IPS-15b (cell line): Measurements from ENCODE around the gene CFAP68.

Experiments
- H3K27me3 ChIP-seq: one replicate; pipeline ENCODE4 v1.6.1; 2013; ENCODE audit warnings: low read length; ENCODE audit not compliant: control insufficient read depth, insufficient read depth
- H3K36me3 ChIP-seq: one replicate; pipeline ENCODE4 v1.6.1; 2013; ENCODE audit warnings: low read length; ENCODE audit not compliant: control insufficient read depth, insufficient read depth
- H3K4me1 ChIP-seq: one replicate; pipeline ENCODE4 v1.6.1; 2013; ENCODE audit warnings: mild to moderate bottlenecking, low read length; ENCODE audit not compliant: control insufficient read depth, insufficient read depth
- H3K4me3 ChIP-seq: one replicate; pipeline ENCODE4 v1.5.1; 2013; ENCODE audit warnings: low read depth, low read length
- H3K9ac ChIP-seq: one replicate; pipeline ENCODE4 v1.6.1; 2013; ENCODE audit warnings: low read depth, mild to moderate bottlenecking, low read length
- H3K9me3 ChIP-seq: one replicate; pipeline ENCODE4 v1.6.1; 2013; ENCODE audit warnings: mild to moderate bottlenecking, low read length; ENCODE audit not compliant: control insufficient read depth, insufficient read depth

The CFAP68 gene, protein sequence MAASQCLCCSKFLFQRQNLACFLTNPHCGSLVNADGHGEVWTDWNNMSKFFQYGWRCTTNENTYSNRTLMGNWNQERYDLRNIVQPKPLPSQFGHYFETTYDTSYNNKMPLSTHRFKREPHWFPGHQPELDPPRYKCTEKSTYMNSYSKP

DNA sequence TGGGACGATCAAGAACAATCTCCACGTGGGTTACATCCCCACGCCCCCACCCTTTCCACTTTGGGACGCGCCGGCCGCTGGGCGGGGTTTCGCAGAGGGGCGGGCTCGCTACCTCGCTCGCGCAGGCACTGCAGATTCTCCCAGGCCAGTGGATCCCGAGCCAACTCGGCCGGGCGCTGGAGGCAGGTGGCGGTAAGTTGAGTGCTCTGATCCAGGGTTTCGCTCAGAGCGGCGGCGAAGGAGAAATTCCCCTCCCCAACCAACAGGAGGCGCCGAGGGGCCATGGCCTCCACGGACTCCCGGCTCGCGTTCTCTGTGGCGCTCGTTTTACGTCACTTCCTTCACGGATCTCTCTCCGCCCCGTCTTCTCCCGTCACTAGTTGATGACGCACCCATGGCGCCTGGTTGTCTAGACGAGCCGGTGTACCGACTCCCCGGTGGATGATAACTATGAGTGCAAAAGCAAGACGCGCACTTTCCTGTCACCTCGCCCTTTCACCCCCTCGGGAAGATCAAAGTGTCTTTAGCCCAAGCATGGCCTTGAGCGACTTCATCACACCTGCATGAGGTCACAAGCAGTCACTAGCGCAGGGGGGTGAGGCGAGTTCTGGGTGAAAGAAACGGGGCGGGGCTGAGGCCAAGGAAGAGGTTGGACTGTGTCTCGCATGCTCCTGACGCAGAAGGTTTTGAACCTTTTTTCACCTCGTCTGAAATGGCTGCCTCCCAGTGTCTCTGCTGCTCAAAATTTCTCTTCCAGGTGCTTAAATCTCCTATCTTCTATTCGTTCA is at the start of gene CFAP68, which contains the start of gene FDXACB1:
CFAP68 (plus strand) TSS at position 693 of the 788 bp plus-strand sequence; CDS start at position 713, 20 bp downstream.
FDXACB1 (minus strand) TSS at position 317 of the 788 bp plus-strand sequence; CDS start at position 284, 33 bp downstream.
- Histone ChIP-seq H3K9ac (peak within 1 kb of the TSS; percentile 67), H3K4me3 (peak within 1 kb of the TSS; percentile 78), H3K9me3 (no peaks in the 10 kb centered on the region), H3K4me1 (no peaks in the 10 kb centered on the region), H3K36me3 (no peaks in the 10 kb centered on the region), H3K27me3 (no peaks in the 10 kb centered on the region)

DNA sequence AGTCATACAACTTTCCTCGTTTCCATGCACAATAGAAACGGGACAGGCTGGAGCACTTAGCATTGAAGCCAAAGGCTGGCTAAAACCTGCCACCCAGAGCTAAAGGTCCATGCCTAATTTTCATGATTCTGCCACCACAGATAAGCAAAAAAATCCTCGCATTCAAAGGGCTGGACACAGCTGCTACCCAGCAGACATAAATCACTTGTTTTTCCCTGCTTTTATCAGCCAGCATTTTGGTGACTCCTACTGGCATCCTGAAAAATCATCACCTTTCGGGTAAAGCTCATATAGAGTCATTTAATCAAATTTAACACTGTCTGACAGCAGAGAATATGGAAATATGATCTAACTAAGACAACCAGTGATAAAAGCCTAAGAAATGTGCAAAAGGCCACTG is 45.8 kb upstream of the CFAP68 start:
- Histone ChIP-seq H3K4me1 (no peaks in the 10 kb centered on the region), H3K4me3 (no peak overlapping the region), H3K9me3 (no peaks in the 10 kb centered on the region), H3K27me3 (no peaks in the 10 kb centered on the region), H3K36me3 (no peaks in the 10 kb centered on the region), H3K9ac (no peak overlapping the region)

DNA sequence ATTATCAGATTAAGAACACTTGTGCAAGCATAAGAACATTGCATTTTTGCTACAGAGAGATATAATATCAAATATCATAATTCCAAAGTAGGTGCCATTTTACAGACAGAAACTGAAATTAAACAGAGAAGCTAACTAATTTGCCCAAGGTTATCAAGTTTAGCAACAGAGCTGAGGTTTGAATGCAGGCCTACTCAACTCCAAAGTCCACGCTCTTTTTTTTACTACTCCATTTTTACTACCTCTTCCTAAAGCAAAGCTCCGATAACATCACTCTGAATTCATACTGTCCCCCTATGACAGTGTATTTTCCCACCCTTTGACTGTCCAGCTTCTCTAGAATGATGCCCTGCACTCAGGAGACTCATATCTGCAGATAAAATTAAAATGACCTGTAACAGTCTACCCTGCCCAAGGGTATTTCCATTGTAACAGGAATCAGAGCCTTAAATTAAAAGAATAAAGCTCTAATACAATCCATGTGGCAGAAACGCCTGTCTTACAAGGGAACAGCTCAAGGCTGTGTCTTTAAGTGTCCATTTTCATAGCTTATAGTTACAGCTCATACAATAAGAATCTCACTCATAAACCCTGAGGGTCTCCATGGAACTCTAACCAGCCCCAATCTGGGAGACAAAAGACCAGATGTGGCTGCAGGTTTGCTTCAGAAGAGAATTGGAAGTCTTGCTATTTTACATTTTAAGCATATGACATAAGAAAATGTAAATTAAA is 44.7 kb upstream of the CFAP68 start:
- H3K9ac ChIP-seq: no peak overlapping the region
- H3K4me1 ChIP-seq: no peaks in the 10 kb centered on the region
- H3K27me3 ChIP-seq: no peaks in the 10 kb centered on the region
- no peak overlapping the region for H3K4me3 ChIP-seq
- no peaks in the 10 kb centered on the region for H3K9me3 ChIP-seq
- H3K36me3 ChIP-seq: no peaks in the 10 kb centered on the region

DNA sequence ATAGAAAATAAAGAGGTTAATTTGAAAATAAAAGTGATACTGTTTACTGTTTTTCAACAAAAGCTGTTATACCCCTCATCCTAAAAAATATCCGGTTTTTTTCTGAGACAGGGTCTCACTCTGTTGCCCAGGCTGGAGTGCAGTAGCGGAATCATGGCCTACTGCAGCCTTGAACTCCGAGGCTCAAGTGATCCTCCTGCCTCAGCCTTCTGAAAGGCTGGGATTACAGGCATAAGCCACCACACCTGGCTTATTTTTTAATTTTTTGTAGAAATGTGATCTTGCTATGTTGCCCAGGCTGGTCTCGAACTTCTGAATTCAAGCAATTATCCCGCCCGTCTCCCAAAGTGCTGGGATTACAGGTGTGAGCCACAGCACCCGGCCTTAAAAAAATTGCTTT is 43.7 kb upstream of the CFAP68 start:
- no peak overlapping the region for H3K9ac ChIP-seq
- H3K36me3 ChIP-seq: no peaks in the 10 kb centered on the region
- no peaks in the 10 kb centered on the region for H3K9me3 ChIP-seq
- no peaks in the 10 kb centered on the region for H3K4me1 ChIP-seq
- no peak overlapping the region for H3K4me3 ChIP-seq
- no peaks in the 10 kb centered on the region for H3K27me3 ChIP-seq

DNA sequence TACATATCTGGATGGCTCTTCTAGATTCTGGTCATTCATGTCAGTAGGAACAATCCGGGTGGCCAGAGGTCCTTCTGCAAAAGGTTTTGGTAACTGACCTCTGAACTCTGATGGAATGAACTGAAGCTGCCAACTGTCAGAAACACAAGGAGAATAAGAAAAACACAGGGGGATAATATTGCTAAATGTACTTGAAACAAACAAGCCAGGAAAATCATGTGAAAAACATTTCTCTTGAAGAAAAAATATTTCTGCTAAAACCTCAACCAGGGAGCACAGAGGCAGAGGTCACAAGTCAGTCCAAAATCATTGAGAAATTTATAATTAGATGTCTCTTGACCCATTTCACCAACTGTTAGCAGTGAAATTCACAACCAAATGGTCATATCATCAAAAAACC is 43.2 kb upstream of the CFAP68 start:
- Histone ChIP-seq H3K4me1 (no peaks in the 10 kb centered on the region), H3K9me3 (no peaks in the 10 kb centered on the region), H3K36me3 (no peaks in the 10 kb centered on the region), H3K27me3 (no peaks in the 10 kb centered on the region), H3K4me3 (no peak overlapping the region), H3K9ac (no peak overlapping the region)

DNA sequence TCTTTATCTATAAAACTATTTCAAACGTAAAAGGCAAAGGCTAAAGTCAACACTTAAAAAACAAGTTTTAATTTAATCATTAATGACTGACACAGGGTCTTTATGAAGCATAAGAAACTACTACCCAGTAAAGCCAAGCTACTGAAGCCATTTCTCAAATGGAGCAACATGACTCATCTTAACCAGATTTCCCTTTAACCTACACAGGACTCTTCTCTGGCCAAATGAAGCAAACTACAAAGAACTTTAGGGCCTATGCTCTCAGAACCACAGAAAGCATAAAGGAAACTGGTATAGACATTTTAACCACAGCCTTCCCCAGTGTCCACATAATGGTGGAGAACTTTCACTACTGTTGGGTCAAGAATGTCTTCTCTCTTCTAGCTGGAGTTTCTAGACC is 42.6 kb upstream of the CFAP68 start:
- Histone ChIP-seq H3K4me3 (no peak overlapping the region), H3K27me3 (no peaks in the 10 kb centered on the region), H3K4me1 (no peaks in the 10 kb centered on the region), H3K9ac (no peak overlapping the region), H3K9me3 (no peaks in the 10 kb centered on the region), H3K36me3 (no peaks in the 10 kb centered on the region)

DNA sequence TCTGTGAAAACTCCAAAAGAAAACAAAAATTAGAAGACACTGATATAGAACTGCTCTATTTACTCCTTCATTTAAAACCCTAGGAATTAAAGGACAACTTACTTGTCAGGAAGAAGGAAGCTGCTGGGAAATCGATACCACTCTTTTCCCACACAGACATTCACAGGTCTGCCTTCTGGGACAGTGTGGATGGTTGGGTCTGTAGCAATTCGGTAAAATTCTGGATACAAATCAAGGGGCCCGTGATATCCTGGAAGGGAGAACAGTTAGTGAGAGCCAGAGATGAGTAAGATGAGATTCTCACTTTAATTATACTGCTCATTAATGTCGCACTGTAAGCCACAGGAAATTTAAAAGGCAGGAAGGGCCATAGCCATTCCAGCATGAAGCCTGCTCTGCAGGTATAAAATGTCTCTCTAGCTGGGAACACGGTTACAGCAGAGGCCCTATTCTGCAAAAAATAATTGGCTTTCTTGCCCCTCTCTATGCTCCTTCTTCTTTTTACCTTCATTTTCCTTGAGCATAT is 41.9 kb upstream of the CFAP68 start:
- Histone ChIP-seq H3K27me3 (no peaks in the 10 kb centered on the region), H3K4me3 (no peak overlapping the region), H3K4me1 (no peaks in the 10 kb centered on the region), H3K9me3 (no peaks in the 10 kb centered on the region), H3K9ac (no peak overlapping the region), H3K36me3 (no peaks in the 10 kb centered on the region)

DNA sequence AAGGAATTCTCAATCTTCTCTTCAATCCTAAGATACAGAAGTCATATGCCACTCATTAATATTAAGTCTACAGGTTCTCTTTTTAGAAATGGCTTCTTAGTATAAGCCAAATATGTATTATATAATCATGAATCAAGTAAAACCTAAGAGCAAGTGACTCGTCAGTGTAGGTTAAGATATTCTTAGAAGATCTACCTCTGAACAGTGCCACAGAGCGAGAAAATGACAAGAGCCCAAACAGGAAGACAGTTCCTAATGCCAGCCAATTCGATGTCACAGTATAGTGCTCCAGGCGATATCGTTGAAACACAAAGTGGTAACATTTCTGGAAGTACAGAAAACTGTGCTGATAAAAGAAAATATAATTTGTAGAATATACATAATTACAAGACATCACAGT is 41.3 kb upstream of the CFAP68 start:
- Histone ChIP-seq H3K9me3 (no peaks in the 10 kb centered on the region), H3K4me1 (no peaks in the 10 kb centered on the region), H3K4me3 (no peak overlapping the region), H3K27me3 (no peaks in the 10 kb centered on the region), H3K9ac (no peak overlapping the region), H3K36me3 (no peaks in the 10 kb centered on the region)

DNA sequence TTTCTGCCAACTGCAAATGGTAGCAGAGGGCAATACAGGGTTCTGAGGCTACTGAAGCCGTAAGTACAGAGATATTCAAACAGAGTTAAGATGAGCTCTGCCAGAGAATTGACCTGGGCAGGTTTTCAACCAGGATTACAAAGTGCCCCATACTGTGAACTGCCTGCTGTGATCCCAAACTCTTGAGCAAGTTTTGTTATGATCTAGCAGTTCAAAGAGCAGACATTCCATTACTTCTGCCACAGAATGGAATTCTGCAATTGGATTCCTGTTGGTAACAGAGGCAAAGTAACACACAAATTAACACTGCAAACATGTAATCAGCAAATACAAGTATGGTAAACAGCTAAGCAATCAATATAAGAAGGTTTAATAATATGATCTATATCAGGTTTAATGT is 39.2 kb upstream of the CFAP68 start:
- no peaks in the 10 kb centered on the region for H3K36me3 ChIP-seq
- H3K9ac ChIP-seq: no peak overlapping the region
- H3K27me3 ChIP-seq: no peaks in the 10 kb centered on the region
- H3K9me3 ChIP-seq: no peaks in the 10 kb centered on the region
- H3K4me1 ChIP-seq: no peaks in the 10 kb centered on the region
- no peak overlapping the region for H3K4me3 ChIP-seq

DNA sequence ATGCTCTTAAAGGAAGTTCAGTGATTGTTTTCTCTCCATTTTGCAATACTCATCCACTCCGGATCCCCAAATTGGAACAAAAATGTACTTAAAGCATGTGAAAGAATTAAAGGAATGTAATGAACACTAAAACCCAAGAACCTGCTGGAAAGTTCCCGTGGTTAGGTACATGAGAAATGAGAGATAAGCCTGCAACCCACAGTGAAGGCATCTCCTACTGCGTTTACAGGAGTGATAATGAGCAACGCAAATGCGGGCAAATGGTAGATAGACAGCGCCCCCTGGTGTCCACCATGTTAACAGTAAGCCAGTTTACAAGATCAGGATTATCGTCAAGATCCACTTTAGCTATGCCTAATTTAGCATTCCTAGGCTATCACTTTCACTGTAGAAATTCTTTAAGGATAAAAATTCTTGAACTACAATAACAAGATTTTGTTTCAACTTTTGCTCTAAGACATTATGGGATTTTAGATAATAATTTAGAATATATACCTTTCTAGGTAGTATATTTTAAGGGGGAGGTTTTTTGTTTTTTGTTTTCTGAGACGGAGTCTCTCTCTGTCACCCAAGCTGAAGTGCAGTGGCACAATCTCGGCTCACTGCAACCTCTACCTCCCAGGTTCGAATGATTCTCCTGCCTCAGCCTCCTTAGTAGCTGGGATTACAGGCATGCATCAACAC is 37.8 kb upstream of the CFAP68 start:
- Histone ChIP-seq H3K9me3 (no peaks in the 10 kb centered on the region), H3K4me3 (no peak overlapping the region), H3K27me3 (no peaks in the 10 kb centered on the region), H3K9ac (no peak overlapping the region), H3K36me3 (no peaks in the 10 kb centered on the region), H3K4me1 (no peaks in the 10 kb centered on the region)

DNA sequence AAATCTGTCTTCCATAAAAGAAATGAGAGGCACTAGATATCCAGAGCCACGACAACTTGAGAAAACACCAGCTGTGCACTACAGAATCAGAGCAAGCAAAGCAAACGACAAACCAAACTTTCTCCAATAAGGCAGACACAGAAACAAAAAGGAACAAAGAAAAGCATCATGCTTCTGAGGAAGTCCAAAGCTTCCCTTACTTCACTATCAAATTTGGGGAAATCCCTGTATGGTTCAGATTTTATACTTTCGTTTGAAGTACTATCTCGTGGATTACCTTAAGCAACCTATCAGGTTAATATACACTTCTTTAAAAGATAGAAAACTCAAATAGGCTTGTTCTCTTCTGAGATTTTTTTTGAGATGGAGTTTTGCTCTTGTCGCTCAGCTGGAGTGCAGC is 35.7 kb upstream of the CFAP68 start:
- Histone ChIP-seq H3K4me1 (no peaks in the 10 kb centered on the region), H3K27me3 (no peaks in the 10 kb centered on the region), H3K4me3 (no peak overlapping the region), H3K36me3 (no peaks in the 10 kb centered on the region), H3K9me3 (no peaks in the 10 kb centered on the region), H3K9ac (no peak overlapping the region)
